Measurements from ENCODE around the gene ARID5A. TPM values are rescaled to one million over a fixed set of nuclear protein-coding genes. Genes with fewer than 3 reads are reported as not detected.

ARID5A gene
- total RNA-seq (2014; rRNA removed; shearing (Covaris generic)) (11.6 and 15.2 TPM in 2 replicates), polyA plus RNA-seq (2016; fragmentation: Nextera tagmentation; extraction: Ambion mirVana) (19.5 and 20.8 TPM in 2 replicates)

DNA sequence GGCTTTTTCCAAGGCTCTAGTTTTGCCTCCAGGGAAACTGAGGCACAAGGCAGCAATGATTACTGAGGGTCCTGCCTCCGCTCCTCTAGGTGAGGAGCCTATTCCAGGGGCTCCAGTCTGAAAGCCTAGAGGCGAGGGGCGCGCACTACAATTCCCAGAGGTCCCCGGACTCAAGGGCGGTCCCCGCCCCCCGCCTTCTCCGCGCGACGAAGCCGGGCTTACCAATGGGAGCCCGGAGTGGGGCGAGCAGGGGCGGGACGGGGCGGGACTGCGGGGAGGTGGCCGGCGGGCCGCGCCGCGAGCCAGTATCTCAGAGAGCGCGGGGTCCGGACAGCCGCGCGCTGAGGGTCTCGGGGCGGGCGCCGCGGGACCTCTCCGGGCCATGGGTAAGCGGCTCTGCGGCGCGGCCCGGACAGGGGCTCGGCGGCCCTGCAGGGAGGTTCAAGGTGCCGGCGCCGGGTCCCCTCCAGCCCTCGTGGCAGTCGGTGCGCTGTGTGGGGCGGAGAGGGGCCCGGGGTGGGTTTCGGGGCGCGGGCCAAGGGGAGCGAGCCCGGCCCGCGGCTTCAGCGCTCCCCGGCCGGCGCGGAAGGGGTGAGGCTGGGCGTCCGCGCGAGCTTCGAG lies at the start of gene ARID5A:
Gene ARID5A (plus strand): TSS at position 308 of the 621 bp plus-strand sequence. CDS start 75 bp downstream, at position 383.
- peak within 1 kb of the TSS; percentile 47 for H2AFZ ChIP-seq
- peak within 1 kb of the TSS; percentile 34 for H3K27ac ChIP-seq
- no peaks in the 10 kb centered on the region for H3K27me3 ChIP-seq (replicated peaks; ENCODE audit: insufficient read depth)
- 2% methylated on average over 45 to 56 of the region's 69 CpGs for WGBS, 2 experiments (ENCODE audit: low coverage in 1 of 2, low lambda C conversion rate in 2 of 2, missing lambda C conversion rate in 2 of 2)
- H3K4me2 ChIP-seq (ENCODE audit: unreplicated experiment) = peak within 1 kb of the TSS; percentile 71
- H3K9me2 ChIP-seq (ENCODE audit: insufficient read depth) = no peaks in the 10 kb centered on the region
- no peaks in the 10 kb centered on the region for H3K9me3 ChIP-seq (ENCODE audit: low read depth)
- H3K9ac ChIP-seq = peak within 1 kb of the TSS; percentile 83
- no peak for TF ChIP-seq EZH2phosphoT487 (IDR thresholded peaks at IDR 0.05; ENCODE audit: insufficient read depth, low read depth)
- 0 out of 2 replicates have a peak, but pooled peaks cover 5% of the 10 kb centered on the region for H4K20me1 ChIP-seq (ENCODE audit: insufficient read depth)
- DNase-seq = peak; percentile 93
- peaks cover 49% of the 10 kb centered on the region for H3F3A ChIP-seq (ENCODE audit: insufficient read depth)
- H3K4me1 ChIP-seq (ENCODE audit: insufficient read depth) = peaks cover 62% of the 10 kb centered on the region
- H3K79me2 ChIP-seq (ENCODE audit: insufficient read depth) = peaks cover 26% of the 10 kb centered on the region
- H3K4me3 ChIP-seq = peak within 1 kb of the TSS; percentile 74
- H3K36me3 ChIP-seq (ENCODE audit: low read depth) = no peaks in the 10 kb centered on the region
- in situ Hi-C loops (cut with MboI) = no loop called here

GRCh38 chr2:96489261-96489660 lies 47.3 kb upstream of the ARID5A start:
- Histone ChIP-seq H3F3A (ENCODE audit: insufficient read depth) (no peaks in the 10 kb centered on the region), H3K27me3 (replicated peaks; ENCODE audit: insufficient read depth) (peaks cover 6% of the 10 kb centered on the region; the same call in 1 of the 2 replicates), H3K9me3 (ENCODE audit: low read depth) (no peaks in the 10 kb centered on the region), H3K4me3 (no peak overlapping the region), H3K36me3 (ENCODE audit: low read depth) (no peaks in the 10 kb centered on the region), H3K4me1 (ENCODE audit: insufficient read depth) (no peaks in the 10 kb centered on the region), H2AFZ (no peak overlapping the region), H3K4me2 (ENCODE audit: unreplicated experiment) (no peak overlapping the region), H3K9ac (no peak overlapping the region), H4K20me1 (ENCODE audit: insufficient read depth) (no peaks in the 10 kb centered on the region), H3K27ac (no peak overlapping the region), H3K9me2 (ENCODE audit: insufficient read depth) (no peaks in the 10 kb centered on the region), H3K79me2 (ENCODE audit: insufficient read depth) (no peaks in the 10 kb centered on the region)
- 88 to 91% methylated on average over 3 of the region's 3 CpGs for WGBS, 2 experiments (ENCODE audit: low coverage in 1 of 2, low lambda C conversion rate in 2 of 2, missing lambda C conversion rate in 2 of 2)
- TF ChIP-seq EZH2phosphoT487 (IDR thresholded peaks at IDR 0.05; ENCODE audit: insufficient read depth, low read depth) (no peak), EZH2 (IDR thresholded peaks at IDR 0.05; ENCODE audit: insufficient read depth, poor library complexity, severe bottlenecking) (no peak)
- DNase-seq = no peak
- in situ Hi-C loops (cut with MboI) = no loop called here

DNA sequence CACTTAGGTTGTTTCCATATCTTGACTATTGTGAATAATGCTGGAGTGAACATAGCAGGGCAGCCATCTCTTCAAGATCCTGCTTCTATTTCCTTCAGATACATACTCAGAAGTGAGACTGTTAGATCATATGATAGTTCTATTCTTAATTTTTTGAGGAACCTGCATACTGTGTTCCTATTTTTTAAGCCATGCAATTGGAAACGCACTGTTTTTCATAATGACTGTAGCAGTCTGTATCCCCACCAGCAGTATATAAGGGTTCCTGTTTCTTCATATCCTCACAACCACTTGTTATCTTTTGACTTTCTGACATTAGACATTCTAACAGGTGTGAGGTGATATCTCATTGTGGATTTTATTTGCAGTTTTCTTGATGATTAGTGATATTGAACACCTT lies 46.9 kb upstream of the ARID5A start:
- no peak for DNase-seq
- Histone ChIP-seq H4K20me1 (ENCODE audit: insufficient read depth) (no peaks in the 10 kb centered on the region), H3K9me2 (ENCODE audit: insufficient read depth) (no peaks in the 10 kb centered on the region), H3K9ac (no peak overlapping the region), H3K27me3 (replicated peaks; ENCODE audit: insufficient read depth) (peaks cover 10% of the 10 kb centered on the region; the same call in 1 of the 2 replicates), H3K79me2 (ENCODE audit: insufficient read depth) (no peaks in the 10 kb centered on the region), H3K27ac (no peak overlapping the region), H3F3A (ENCODE audit: insufficient read depth) (no peaks in the 10 kb centered on the region), H2AFZ (no peak overlapping the region), H3K4me2 (ENCODE audit: unreplicated experiment) (no peak overlapping the region), H3K9me3 (ENCODE audit: low read depth) (no peaks in the 10 kb centered on the region), H3K4me1 (ENCODE audit: insufficient read depth) (no peaks in the 10 kb centered on the region), H3K4me3 (no peak overlapping the region), H3K36me3 (ENCODE audit: low read depth) (no peaks in the 10 kb centered on the region)
- in situ Hi-C loops (cut with MboI) = no loop called here
- TF ChIP-seq EZH2phosphoT487 (IDR thresholded peaks at IDR 0.05; ENCODE audit: insufficient read depth, low read depth) (no peak), EZH2 (IDR thresholded peaks at IDR 0.05; ENCODE audit: insufficient read depth, poor library complexity, severe bottlenecking) (no peak)
- 78 to 81% methylated on average over 1 of the region's 1 CpG for WGBS, 2 experiments (ENCODE audit: low coverage in 1 of 2, low lambda C conversion rate in 2 of 2, missing lambda C conversion rate in 2 of 2)

GRCh38 chr2:96491860-96492497 lies 44.6 kb upstream of the ARID5A start:
- Histone ChIP-seq H3K36me3 (ENCODE audit: low read depth) (no peaks in the 10 kb centered on the region), H3K9me2 (ENCODE audit: insufficient read depth) (no peaks in the 10 kb centered on the region)
- DNase-seq = no peak

More at GRCh38 chr2:96491860-96492497, 44.6 kb upstream of the ARID5A start:
- Histone ChIP-seq H3K27me3 (replicated peaks; ENCODE audit: insufficient read depth) (peaks cover 31% of the 10 kb centered on the region), H2AFZ (no peak overlapping the region), H4K20me1 (ENCODE audit: insufficient read depth) (no peaks in the 10 kb centered on the region), H3K9me3 (ENCODE audit: low read depth) (no peaks in the 10 kb centered on the region), H3K4me1 (ENCODE audit: insufficient read depth) (no peaks in the 10 kb centered on the region), H3F3A (ENCODE audit: insufficient read depth) (no peaks in the 10 kb centered on the region), H3K4me3 (no peak overlapping the region), H3K4me2 (ENCODE audit: unreplicated experiment) (no peak overlapping the region), H3K27ac (no peak overlapping the region), H3K9ac (no peak overlapping the region), H3K79me2 (ENCODE audit: insufficient read depth) (no peaks in the 10 kb centered on the region)
- in situ Hi-C loops (cut with MboI) = no loop called here
- WGBS, 2 experiments (ENCODE audit: low coverage in 1 of 2, low lambda C conversion rate in 2 of 2, missing lambda C conversion rate in 2 of 2) = 57 to 59% methylated on average over 1 of the region's 1 CpG
- TF ChIP-seq EZH2 (IDR thresholded peaks at IDR 0.05; ENCODE audit: insufficient read depth, poor library complexity, severe bottlenecking) = no peak
- TF ChIP-seq EZH2phosphoT487 (IDR thresholded peaks at IDR 0.05; ENCODE audit: insufficient read depth, low read depth) = no peak

Measured in GM23248 (cell line).